IPS-18a (cell line): ENCODE results near the gene SCAMP4.
"Not testable (repeated sequence)": the region's sequence is repeated elsewhere in the genome, so short reads cannot be mapped to it uniquely, and the experiment has no call there.

Source experiments
- H3K27ac ChIP-seq: one replicate; pipeline ENCODE4 v1.5.1; 2013; ENCODE audit warnings: low read length
- H3K27me3 ChIP-seq: one replicate; pipeline ENCODE4 v1.6.1; 2013; ENCODE audit warnings: mild to moderate bottlenecking, low read length; ENCODE audit not compliant: control insufficient read depth, insufficient read depth
- H3K36me3 ChIP-seq: one replicate; pipeline ENCODE4 v1.6.1; 2013; ENCODE audit warnings: low read depth, low read length; ENCODE audit not compliant: control insufficient read depth
- H3K4me1 ChIP-seq: one replicate; pipeline ENCODE4 v1.6.1; 2013; ENCODE audit warnings: low read depth, low read length; ENCODE audit not compliant: control insufficient read depth
- H3K4me3 ChIP-seq: one replicate; pipeline ENCODE4 v1.5.1; 2013; ENCODE audit warnings: low read length
- H3K9ac ChIP-seq: one replicate; pipeline ENCODE4 v1.6.1; 2013; ENCODE audit warnings: mild to moderate bottlenecking, low read length, moderate library complexity
- H3K9me3 ChIP-seq: one replicate; pipeline ENCODE4 v1.6.1; 2013; ENCODE audit warnings: low read depth, low read length; ENCODE audit not compliant: control insufficient read depth

Gene SCAMP4

GRCh38 chr19:1871630-1872029 is 33.6 kb upstream of the SCAMP4 start:
- no peak overlapping the region for H3K27ac ChIP-seq
- no peak overlapping the region for H3K4me3 ChIP-seq
- peaks cover 10% of the 10 kb centered on the region for H3K4me1 ChIP-seq
- no peaks in the 10 kb centered on the region for H3K36me3 ChIP-seq
- no peak overlapping the region for H3K9ac ChIP-seq
- H3K27me3 ChIP-seq, result peaks cover 8% of the 10 kb centered on the region
- H3K9me3 ChIP-seq, result no peaks in the 10 kb centered on the region

GRCh38 chr19:1872807-1873523 is 32.2 kb upstream of the SCAMP4 start:
- Histone ChIP-seq H3K4me1 (peaks cover 10% of the 10 kb centered on the region), H3K4me3 (no peak overlapping the region), H3K36me3 (no peaks in the 10 kb centered on the region), H3K27me3 (peaks cover 9% of the 10 kb centered on the region), H3K9ac (no peak overlapping the region), H3K9me3 (no peaks in the 10 kb centered on the region), H3K27ac (no peak overlapping the region)

GRCh38 chr19:1873524-1874473 is 31.4 kb upstream of the SCAMP4 start:
- Histone ChIP-seq H3K36me3 (no peaks in the 10 kb centered on the region), H3K4me3 (peak overlapping the region; percentile 90), H3K27ac (no peak overlapping the region), H3K9me3 (no peaks in the 10 kb centered on the region), H3K4me1 (peaks cover 10% of the 10 kb centered on the region), H3K27me3 (peaks cover 9% of the 10 kb centered on the region), H3K9ac (no peak overlapping the region)

GRCh38 chr19:1874554-1875185 is 30.5 kb upstream of the SCAMP4 start:
- H3K27ac ChIP-seq, result no peak overlapping the region
- H3K4me3 ChIP-seq, result peak overlapping the region; percentile 90
- peak overlapping the region; percentile 82 for H3K9ac ChIP-seq
- no peaks in the 10 kb centered on the region for H3K9me3 ChIP-seq
- peaks cover 9% of the 10 kb centered on the region for H3K27me3 ChIP-seq
- H3K4me1 ChIP-seq, result peaks cover 10% of the 10 kb centered on the region
- no peaks in the 10 kb centered on the region for H3K36me3 ChIP-seq

- not testable (repeated sequence) for H3K27ac ChIP-seq, H3K36me3 ChIP-seq, H3K27me3 ChIP-seq, H3K9me3 ChIP-seq
- H3K4me1 ChIP-seq, result peaks cover 10% of the 10 kb centered on the region
- H3K9ac ChIP-seq, result peak overlapping the region; percentile 82
- H3K4me3 ChIP-seq, result peak overlapping the region; percentile 90
Observed at GRCh38 chr19:1875265-1875645, 29.9 kb upstream of the SCAMP4 start.

- no peaks in the 10 kb centered on the region for H3K9me3 ChIP-seq
- peak overlapping the region; percentile 90 for H3K4me3 ChIP-seq
- no peaks in the 10 kb centered on the region for H3K36me3 ChIP-seq
- no peak overlapping the region for H3K27ac ChIP-seq
- H3K9ac ChIP-seq, result peak overlapping the region; percentile 82
- H3K4me1 ChIP-seq, result peaks cover 10% of the 10 kb centered on the region
- H3K27me3 ChIP-seq, result peaks cover 9% of the 10 kb centered on the region
Observed at GRCh38 chr19:1875646-1876495, 29.3 kb upstream of the SCAMP4 start.

GRCh38 chr19:1876496-1877279 is 28.5 kb upstream of the SCAMP4 start:
- not testable (repeated sequence) for H3K36me3 ChIP-seq, H3K27ac ChIP-seq, H3K9me3 ChIP-seq, H3K27me3 ChIP-seq
- H3K4me1 ChIP-seq, result peaks cover 10% of the 10 kb centered on the region
- H3K4me3 ChIP-seq, result peak overlapping the region; percentile 90
- H3K9ac ChIP-seq, result peak overlapping the region; percentile 82

GRCh38 chr19:1877280-1877660 is 27.9 kb upstream of the SCAMP4 start:
- not testable (repeated sequence) for H3K36me3 ChIP-seq, H3K4me3 ChIP-seq, H3K9ac ChIP-seq, H3K27me3 ChIP-seq, H3K27ac ChIP-seq, H3K9me3 ChIP-seq
- H3K4me1 ChIP-seq, result peaks cover 10% of the 10 kb centered on the region

GRCh38 chr19:1878583-1878982 is 26.6 kb upstream of the SCAMP4 start:
- not testable (repeated sequence) for H3K9me3 ChIP-seq, H3K36me3 ChIP-seq, H3K9ac ChIP-seq, H3K27me3 ChIP-seq, H3K27ac ChIP-seq, H3K4me3 ChIP-seq
- H3K4me1 ChIP-seq, result peaks cover 10% of the 10 kb centered on the region

GRCh38 chr19:1879982-1880381 is 25.2 kb upstream of the SCAMP4 start:
- not testable (repeated sequence) for H3K36me3 ChIP-seq, H3K27ac ChIP-seq, H3K9ac ChIP-seq, H3K4me3 ChIP-seq, H3K9me3 ChIP-seq, H3K4me1 ChIP-seq
- H3K27me3 ChIP-seq, result peaks cover 15% of the 10 kb centered on the region
